ENCODE results near the gene PRKG1.

The PRKG1 gene

GRCh38 chr10:52314822-52315552, 1240.7 kb downstream of the PRKG1 start:
- DNase-seq: no peak

GRCh38 chr10:52316001-52316400, 1241.7 kb downstream of the PRKG1 start:
- DNase-seq: no peak

GRCh38 chr10:52316500-52316899, 1242.2 kb downstream of the PRKG1 start:
- no peak for DNase-seq

- DNase-seq: no peak
These were observed 1243.9 kb downstream of the PRKG1 start for GRCh38 chr10:52318136-52318701.

- no peak for DNase-seq
These were observed 1244.7 kb downstream of the PRKG1 start for GRCh38 chr10:52318822-52319464.

- no peak for DNase-seq
These were observed 1245.6 kb downstream of the PRKG1 start for GRCh38 chr10:52319926-52320325.

- DNase-seq: no peak
These were observed 1248.0 kb downstream of the PRKG1 start for GRCh38 chr10:52322323-52322722.

GRCh38 chr10:52322936-52323335, 1248.6 kb downstream of the PRKG1 start:
- DNase-seq: no peak

GRCh38 chr10:52326382-52326781, 1252.1 kb downstream of the PRKG1 start:
- DNase-seq: no peak

- no peak for DNase-seq
These were observed 1257.5 kb downstream of the PRKG1 start for GRCh38 chr10:52331638-52332364.

GRCh38 chr10:52332815-52333214, 1258.5 kb downstream of the PRKG1 start:
- DNase-seq: no peak

- no peak for DNase-seq
These were observed 1260.3 kb downstream of the PRKG1 start for GRCh38 chr10:52334595-52334994.

- no peak for DNase-seq
These were observed 1261.4 kb downstream of the PRKG1 start for GRCh38 chr10:52335665-52336064.

- DNase-seq: no peak
These were observed 1262.9 kb downstream of the PRKG1 start for GRCh38 chr10:52337225-52337624.

GRCh38 chr10:52343439-52343838, 1269.2 kb downstream of the PRKG1 start:
- no peak for DNase-seq

GRCh38 chr10:52346394-52347326, 1272.4 kb downstream of the PRKG1 start:
- no peak for DNase-seq

- no peak for DNase-seq
These were observed 1273.0 kb downstream of the PRKG1 start for GRCh38 chr10:52347327-52347667.

Measured in NCI-H524 (cell line).